Thyroid gland (tissue), 4 donors: ENCODE results near the gene ESPNL. TPM values are rescaled to one million over a fixed set of nuclear protein-coding genes. Genes with fewer than 3 reads are reported as not detected.

Source experiments
- DNase-seq, 2 donors: peaks; one replicate each; pipeline ENCODE4 v3.0.0-alpha.2; 2019
- H3K27ac ChIP-seq, 3 donors: fragments of 200-600 bp; sonication (generic); 1 replicate in 2 of 3; 2 replicates in 1 of 3; pipeline ENCODE4 v1.5.1; 2016 to 2019; ENCODE audit warnings: mild to moderate bottlenecking in 1 of 3, moderate library complexity in 1 of 3
- H3K27me3 ChIP-seq: fragments of 200-600 bp; sonication (generic); one replicate; pipeline ENCODE4 v1.5.1; 2019
- H3K36me3 ChIP-seq, 2 donors: fragments of 200-600 bp; sonication (generic); one replicate each; pipeline ENCODE4 v1.5.1; 2016 to 2019
- H3K4me1 ChIP-seq, 2 donors: fragments of 200-600 bp; sonication (generic); one replicate each; pipeline ENCODE4 v1.5.1; 2017 to 2019
- H3K4me3 ChIP-seq, 3 donors: fragments of 200-600 bp; sonication (generic); replicated peaks in 1 of 3; 1 replicate in 2 of 3; 2 replicates in 1 of 3; pipeline ENCODE4 v1.5.1; 2016; ENCODE audit warnings: mild to moderate bottlenecking in 1 of 3
- H3K9me3 ChIP-seq: fragments of 200-600 bp; sonication (generic); one replicate; pipeline ENCODE4 v1.5.1; 2017
- POLR2A ChIP-seq, 2 donors: fragments of 450-650 bp; IDR thresholded peaks; one replicate each; pipeline ENCODE4 v1.6.1; 2017; ENCODE audit warnings: antibody characterized with exemption in 2 of 2, mild to moderate bottlenecking in 2 of 2, moderate library complexity in 1 of 2
- WGBS, 2 donors: methylation state at CpG; one replicate each; pipeline ENCODE4 v1.1.5; 2017; 5-methylcytosine and 5-hydroxymethylcytosine counted together
- intact Hi-C: fragments of 100-400 bp; cut with DNase I; formaldehyde crosslinking; loops from one replicate; pipeline ENCODE4 v1.15.1; 2023
- total RNA-seq, 4 donors: library from RNA; depleted of rRNA; stranded (reverse); fragments of >200 nt; gene quantifications; one replicate each; pipeline ENCODE4 v1.2.3, GENCODE V29; 2016
- TF ChIP-seq, protein P1 (sequence below), 6 experiments: fragments of 200-600 bp in 3 of 6; fragments of 450-650 bp in 3 of 6; sonication (generic) in 3 of 6; IDR thresholded peaks; one replicate each; pipeline ENCODE4 v1.5.1; 2016 to 2019; ENCODE audit warnings: antibody characterized with exemption in 6 of 6, mild to moderate bottlenecking in 2 of 6, inconsistent platforms in 1 of 6, moderate library complexity in 1 of 6

Gene ESPNL
- total RNA-seq, 4 donors from 2014 or later, result 0.11 to 3.8 (median 2.6) TPM

- TF ChIP-seq POLR2A (IDR thresholded peaks at IDR 0.05), result no peak
- WGBS, 2 donors, result 92 to 95% methylated on average over 4 of the region's 4 CpGs
- Histone ChIP-seq H3K36me3 (no peaks in the 10 kb centered on the region), H3K4me1 (no peaks in the 10 kb centered on the region), H3K9me3 (no peaks in the 10 kb centered on the region), H3K4me3 (no peak overlapping the region), H3K27ac (no peak overlapping the region), H3K27me3 (no peaks in the 10 kb centered on the region)
- DNase-seq, result no peak
- intact Hi-C loops, result no loop called here
Measured at GRCh38 chr2:238090887-238091286, 9.3 kb upstream of the ESPNL start.

DNA sequence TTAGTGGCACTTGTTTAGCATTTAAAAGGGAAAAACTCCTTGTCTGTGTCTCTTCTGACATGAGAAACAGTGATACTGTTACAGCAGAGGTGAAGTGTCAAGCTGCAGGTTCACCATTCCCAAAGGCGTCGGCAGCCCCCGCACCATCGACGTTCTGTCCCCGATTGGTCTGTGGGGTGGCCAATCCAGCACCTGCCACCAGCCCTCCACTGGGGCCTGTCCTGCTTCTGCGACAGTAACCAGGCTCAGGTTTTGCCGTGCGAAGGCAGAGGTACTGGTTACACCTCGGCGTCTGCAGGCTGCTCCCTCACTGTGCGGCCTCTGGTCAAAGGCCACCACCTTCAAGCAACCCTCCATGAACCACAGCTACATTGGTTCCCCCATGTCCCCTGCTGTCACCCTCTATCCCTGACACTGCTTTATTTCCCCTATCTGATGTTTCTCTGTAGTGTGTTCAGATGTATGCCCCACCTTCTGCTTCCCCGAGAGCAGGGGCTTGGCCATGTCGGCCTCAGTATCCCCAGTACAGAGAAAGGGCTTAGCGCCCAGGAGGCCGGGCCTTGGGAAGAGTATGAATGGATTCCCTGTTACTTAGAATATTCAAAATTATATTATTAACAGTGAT is 8.6 kb upstream of the ESPNL start:
- Histone ChIP-seq H3K4me1 (no peaks in the 10 kb centered on the region), H3K4me3 (no peak overlapping the region), H3K27ac (no peak overlapping the region), H3K9me3 (no peaks in the 10 kb centered on the region), H3K36me3 (no peaks in the 10 kb centered on the region), H3K27me3 (no peaks in the 10 kb centered on the region)
- 94 to 95% methylated on average over 16 of the region's 16 CpGs for WGBS, 2 donors
- DNase-seq, result no peak
- intact Hi-C loops, result no loop called here
- TF ChIP-seq, protein P1, sequence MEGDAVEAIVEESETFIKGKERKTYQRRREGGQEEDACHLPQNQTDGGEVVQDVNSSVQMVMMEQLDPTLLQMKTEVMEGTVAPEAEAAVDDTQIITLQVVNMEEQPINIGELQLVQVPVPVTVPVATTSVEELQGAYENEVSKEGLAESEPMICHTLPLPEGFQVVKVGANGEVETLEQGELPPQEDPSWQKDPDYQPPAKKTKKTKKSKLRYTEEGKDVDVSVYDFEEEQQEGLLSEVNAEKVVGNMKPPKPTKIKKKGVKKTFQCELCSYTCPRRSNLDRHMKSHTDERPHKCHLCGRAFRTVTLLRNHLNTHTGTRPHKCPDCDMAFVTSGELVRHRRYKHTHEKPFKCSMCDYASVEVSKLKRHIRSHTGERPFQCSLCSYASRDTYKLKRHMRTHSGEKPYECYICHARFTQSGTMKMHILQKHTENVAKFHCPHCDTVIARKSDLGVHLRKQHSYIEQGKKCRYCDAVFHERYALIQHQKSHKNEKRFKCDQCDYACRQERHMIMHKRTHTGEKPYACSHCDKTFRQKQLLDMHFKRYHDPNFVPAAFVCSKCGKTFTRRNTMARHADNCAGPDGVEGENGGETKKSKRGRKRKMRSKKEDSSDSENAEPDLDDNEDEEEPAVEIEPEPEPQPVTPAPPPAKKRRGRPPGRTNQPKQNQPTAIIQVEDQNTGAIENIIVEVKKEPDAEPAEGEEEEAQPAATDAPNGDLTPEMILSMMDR (IDR thresholded peaks at IDR 0.05), result no peak
- no peak for TF ChIP-seq POLR2A (IDR thresholded peaks at IDR 0.05)

- H3K36me3 ChIP-seq, result no peaks in the 10 kb centered on the region
- 94 to 95% methylated on average over 12 of the region's 12 CpGs for WGBS, 2 donors
- H3K27ac ChIP-seq, result no peak overlapping the region
- no peak for DNase-seq
- intact Hi-C loops, result no loop called here
- no peak overlapping the region for H3K4me3 ChIP-seq
- TF ChIP-seq, protein P1 (IDR thresholded peaks at IDR 0.05), result no peak
- no peak for TF ChIP-seq POLR2A (IDR thresholded peaks at IDR 0.05)
- H3K27me3 ChIP-seq, result no peaks in the 10 kb centered on the region
- no peaks in the 10 kb centered on the region for H3K9me3 ChIP-seq
- no peaks in the 10 kb centered on the region for H3K4me1 ChIP-seq
Measured at GRCh38 chr2:238092486-238093035, 7.6 kb upstream of the ESPNL start.

DNA sequence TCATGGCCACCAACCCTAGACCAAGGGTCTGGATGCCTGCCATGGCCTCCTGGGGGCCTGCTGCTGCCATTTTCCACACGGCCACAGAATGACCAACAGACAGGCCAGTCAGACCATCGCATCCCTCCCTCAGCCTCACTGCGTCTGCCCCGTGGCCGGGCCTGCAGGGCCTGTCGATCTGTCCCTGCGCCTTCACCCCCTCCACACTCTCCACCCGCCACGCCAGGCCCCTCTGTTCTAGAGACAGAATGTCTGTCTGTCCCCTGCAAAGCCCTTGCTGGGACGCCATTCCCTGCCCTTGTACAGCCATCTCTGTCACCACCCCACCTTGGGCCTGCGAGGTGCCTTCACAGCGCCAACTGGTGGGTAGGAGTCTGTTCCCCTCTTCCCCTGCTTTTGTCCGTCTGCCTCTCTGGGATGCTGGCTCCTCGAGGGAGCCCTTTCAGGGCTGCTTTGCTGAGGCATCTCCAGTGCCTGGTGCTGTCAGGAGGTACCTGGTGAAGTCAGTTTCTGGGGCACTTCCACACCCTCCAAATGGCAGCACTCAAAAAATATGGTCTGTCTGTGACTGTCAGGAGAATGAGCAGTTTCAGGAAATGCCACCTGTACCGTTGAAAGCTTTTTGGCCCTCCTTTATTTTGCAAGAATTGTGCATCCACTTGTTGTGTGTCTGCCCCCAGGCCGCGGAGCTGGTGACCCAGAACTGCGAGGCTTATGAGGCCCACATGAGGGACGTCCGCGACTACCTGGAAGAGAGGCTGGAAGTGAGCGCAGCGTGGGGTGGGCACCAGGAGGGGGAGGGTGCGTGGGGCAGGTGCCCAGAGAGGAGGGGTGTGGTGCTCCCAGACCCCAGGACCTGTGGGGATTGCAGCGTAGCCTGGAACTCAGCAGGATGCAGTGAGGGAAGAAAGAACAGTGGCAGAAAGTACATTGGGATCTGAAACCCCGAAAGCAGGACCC is 6.7 kb upstream of the ESPNL start:
- no peak overlapping the region for H3K4me3 ChIP-seq
- no peaks in the 10 kb centered on the region for H3K9me3 ChIP-seq
- H3K4me1 ChIP-seq, result no peaks in the 10 kb centered on the region
- intact Hi-C loops, result no loop called here
- H3K36me3 ChIP-seq, result no peaks in the 10 kb centered on the region
- no peak for TF ChIP-seq POLR2A (IDR thresholded peaks at IDR 0.05)
- TF ChIP-seq, protein P1 (IDR thresholded peaks at IDR 0.05), result no peak
- 84 to 85% methylated on average over 22 to 26 of the region's 26 CpGs for WGBS, 2 donors
- no peak for DNase-seq
- H3K27me3 ChIP-seq, result no peaks in the 10 kb centered on the region
- no peak overlapping the region for H3K27ac ChIP-seq

DNA sequence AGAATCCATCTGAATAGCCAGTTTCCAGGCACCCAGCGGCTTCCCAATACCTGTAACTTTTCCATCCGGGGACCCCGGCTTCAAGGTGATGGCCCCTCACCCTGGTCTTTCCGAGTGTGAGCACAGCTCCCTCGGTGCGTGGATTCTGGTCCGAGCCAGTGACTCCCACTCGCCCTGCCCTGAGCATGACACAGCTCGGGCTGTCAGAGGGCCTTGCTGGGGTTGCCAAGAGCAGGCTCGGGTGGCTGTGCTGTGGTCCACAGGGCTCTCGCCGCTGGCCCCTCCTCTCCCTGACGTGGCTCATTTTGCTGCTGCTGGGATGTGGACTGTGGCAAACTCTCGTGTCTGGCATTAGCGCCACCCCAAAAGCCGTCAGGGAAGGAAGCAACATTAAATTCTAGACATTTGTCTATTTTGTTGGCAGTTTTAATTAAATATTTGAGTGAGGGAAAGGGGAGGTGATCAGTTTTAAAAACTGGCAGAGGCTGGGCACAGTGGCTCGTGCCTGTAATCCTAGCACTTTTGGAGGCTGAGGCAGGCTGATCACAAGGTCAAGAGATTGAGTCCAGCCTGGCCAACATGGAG is 5.6 kb upstream of the ESPNL start:
- intact Hi-C loops, result no loop called here
- 91 to 97% methylated on average over 12 to 17 of the region's 17 CpGs for WGBS, 2 donors
- H3K4me1 ChIP-seq, result peaks cover 0 to 3% of the 10 kb centered on the region in 2 donors
- no peaks in the 10 kb centered on the region for H3K9me3 ChIP-seq
- no peaks in the 10 kb centered on the region for H3K27me3 ChIP-seq
- no peak for DNase-seq
- TF ChIP-seq, protein P1 (IDR thresholded peaks at IDR 0.05), result no peak
- TF ChIP-seq POLR2A (IDR thresholded peaks at IDR 0.05), result no peak
- H3K4me3 ChIP-seq, result no peak overlapping the region
- no peaks in the 10 kb centered on the region for H3K36me3 ChIP-seq
- no peak overlapping the region for H3K27ac ChIP-seq
